T-helper 17 cell (primary cell): ENCODE data around the gene SUFU. TPM values are rescaled to one million over a fixed set of nuclear protein-coding genes. Genes with fewer than 3 reads are reported as not detected.

Experiments
- ATAC-seq: fragments of 150-1000 bp; cut with Tn5 transposase; 2 replicates; pipeline ENCODE4 v1.10.0; 2021; ENCODE audit warnings: mild to moderate bottlenecking, moderate library complexity
- DNase-seq, 3 donors: peaks; one replicate each; pipeline versions ENCODE4 v3.0.0 to v3.0.0-alpha.2; 2020 to 2021
- H3K9me3 ChIP-seq: one replicate; pipeline ENCODE4 v1.7.0; 2013; ENCODE audit warnings: low read length, mild to moderate bottlenecking; ENCODE audit not compliant: control insufficient read depth, poor library complexity, severe bottlenecking
- H3K27ac Mint-ChIP-seq: one replicate; pipeline ENCODE4 v1.8.0; 2022; ENCODE audit warnings: mild to moderate bottlenecking, moderate library complexity, mixed read lengths
- H3K27me3 Mint-ChIP-seq: one replicate; pipeline ENCODE4 v1.8.0; 2022; ENCODE audit warnings: mixed read lengths
- H3K36me3 Mint-ChIP-seq: one replicate; pipeline ENCODE4 v1.8.0; 2022; ENCODE audit warnings: low read depth, mixed read lengths
- H3K4me1 Mint-ChIP-seq: one replicate; pipeline ENCODE4 v1.8.0; 2022; ENCODE audit warnings: mild to moderate bottlenecking, mixed read lengths
- H3K4me3 Mint-ChIP-seq: one replicate; pipeline ENCODE4 v1.8.0; 2022; ENCODE audit warnings: mild to moderate bottlenecking, moderate library complexity, mixed read lengths
- total RNA-seq, 4 donors: library from RNA in 2 of 4; stranded (reverse) in 2 of 4; gene quantifications; one replicate each; pipeline ENCODE4 v1.2.3 and lab custom pipeline; 2022 to 2026

Gene SUFU
- total RNA-seq, 2 donors from 2014 or later, result 14.4 to 16.4 TPM

GRCh38 chr10:102675666-102676533, 172.1 kb downstream of the SUFU start:
- H3K4me1 Mint-ChIP-seq, result peaks cover 30% of the 10 kb centered on the region
- peak overlapping the region; percentile 31 for H3K4me3 Mint-ChIP-seq
- H3K27ac Mint-ChIP-seq, result peak overlapping the region; percentile 95
- no peaks in the 10 kb centered on the region for H3K9me3 ChIP-seq
- H3K27me3 Mint-ChIP-seq, result no peaks in the 10 kb centered on the region
- H3K36me3 Mint-ChIP-seq, result no peaks in the 10 kb centered on the region
- ATAC-seq (no peak), DNase-seq (no peak)

- ATAC-seq (no peak), DNase-seq (no peak)
- peaks cover 35% of the 10 kb centered on the region for H3K4me1 Mint-ChIP-seq
- no peaks in the 10 kb centered on the region for H3K9me3 ChIP-seq
- no peak overlapping the region for H3K4me3 Mint-ChIP-seq
- H3K27ac Mint-ChIP-seq, result peak overlapping the region; percentile 95
- H3K36me3 Mint-ChIP-seq, result no peaks in the 10 kb centered on the region
- H3K27me3 Mint-ChIP-seq, result no peaks in the 10 kb centered on the region
These were observed 173.0 kb downstream of the SUFU start for GRCh38 chr10:102676534-102677315.

GRCh38 chr10:102677331-102678067, 173.7 kb downstream of the SUFU start:
- Mint-ChIP-seq H3K27ac (peak overlapping the region; percentile 95), H3K4me1 (peaks cover 40% of the 10 kb centered on the region), H3K27me3 (no peaks in the 10 kb centered on the region), H3K4me3 (no peak overlapping the region), H3K36me3 (no peaks in the 10 kb centered on the region)
- DNase-seq, result no peak
- no peak for ATAC-seq
- H3K9me3 ChIP-seq, result no peaks in the 10 kb centered on the region

GRCh38 chr10:102678068-102678400, 174.3 kb downstream of the SUFU start:
- Mint-ChIP-seq H3K27ac (no peak overlapping the region), H3K4me3 (no peak overlapping the region), H3K36me3 (no peaks in the 10 kb centered on the region), H3K27me3 (no peaks in the 10 kb centered on the region), H3K4me1 (peaks cover 37% of the 10 kb centered on the region)
- ATAC-seq (no peak), DNase-seq (no peak)
- no peaks in the 10 kb centered on the region for H3K9me3 ChIP-seq

- ATAC-seq (no peak), DNase-seq (no peak)
- H3K4me3 Mint-ChIP-seq, result no peak overlapping the region
- no peaks in the 10 kb centered on the region for H3K27me3 Mint-ChIP-seq
- no peaks in the 10 kb centered on the region for H3K9me3 ChIP-seq
- H3K36me3 Mint-ChIP-seq, result no peaks in the 10 kb centered on the region
- H3K27ac Mint-ChIP-seq, result no peak overlapping the region
- peaks cover 32% of the 10 kb centered on the region for H3K4me1 Mint-ChIP-seq
These were observed 175.1 kb downstream of the SUFU start for GRCh38 chr10:102678842-102679289.

GRCh38 chr10:102679596-102679995, 175.8 kb downstream of the SUFU start:
- Mint-ChIP-seq H3K36me3 (no peaks in the 10 kb centered on the region), H3K4me3 (no peak overlapping the region), H3K4me1 (peaks cover 27% of the 10 kb centered on the region), H3K27ac (no peak overlapping the region), H3K27me3 (no peaks in the 10 kb centered on the region)
- H3K9me3 ChIP-seq, result no peaks in the 10 kb centered on the region
- DNase-seq (no peak), ATAC-seq (no peak)

- H3K4me1 Mint-ChIP-seq, result peaks cover 14% of the 10 kb centered on the region
- H3K36me3 Mint-ChIP-seq, result no peaks in the 10 kb centered on the region
- H3K4me3 Mint-ChIP-seq, result no peak overlapping the region
- ATAC-seq (no peak), DNase-seq (no peak)
- peak overlapping the region; percentile 19 for H3K27ac Mint-ChIP-seq
- no peaks in the 10 kb centered on the region for H3K9me3 ChIP-seq
- H3K27me3 Mint-ChIP-seq, result no peaks in the 10 kb centered on the region
These were observed 177.9 kb downstream of the SUFU start for GRCh38 chr10:102681696-102682095.

- no peaks in the 10 kb centered on the region for H3K27me3 Mint-ChIP-seq
- H3K36me3 Mint-ChIP-seq, result no peaks in the 10 kb centered on the region
- ATAC-seq (peak; percentile 56), DNase-seq (no peak)
- no peak overlapping the region for H3K27ac Mint-ChIP-seq
- no peaks in the 10 kb centered on the region for H3K9me3 ChIP-seq
- H3K4me1 Mint-ChIP-seq, result peaks cover 14% of the 10 kb centered on the region
- H3K4me3 Mint-ChIP-seq, result no peak overlapping the region
These were observed 178.6 kb downstream of the SUFU start for GRCh38 chr10:102682416-102682815.

GRCh38 chr10:102682981-102683380, 179.2 kb downstream of the SUFU start:
- H3K27ac Mint-ChIP-seq, result peak overlapping the region; percentile 53
- H3K4me1 Mint-ChIP-seq, result peaks cover 14% of the 10 kb centered on the region
- ATAC-seq (no peak), DNase-seq (no peak)
- H3K36me3 Mint-ChIP-seq, result no peaks in the 10 kb centered on the region
- no peaks in the 10 kb centered on the region for H3K27me3 Mint-ChIP-seq
- no peak overlapping the region for H3K4me3 Mint-ChIP-seq
- no peaks in the 10 kb centered on the region for H3K9me3 ChIP-seq

Other genes starting within 250 kb of the SUFU start
- gene NFKB2, start 108.3 kb upstream of the SUFU start, total RNA-seq, result 100 to 1,000 TPM; 364 to 390 TPM
- gene PSD, start 85.2 kb upstream of the SUFU start, total RNA-seq, result 1 to 10 TPM; 2.9 to 5.1 TPM
- gene FBXL15, start 83.1 kb upstream of the SUFU start, total RNA-seq, result 10 to 100 TPM in 1 of 2 donors, 1 to 10 TPM in 1; 9.9 to 14.2 TPM
- gene CUEDC2, start 71.4 kb upstream of the SUFU start, total RNA-seq, result 10 to 100 TPM; 27.4 to 30.7 TPM
- under 1 TPM in 1 of 2 donors, not detected in 1; 0.50 TPM for gene C10orf95, start 52.4 kb upstream of the SUFU start, total RNA-seq
- 10 to 100 TPM; 57.5 to 58.0 TPM for gene ACTR1A, start 1.3 kb upstream of the SUFU start, total RNA-seq
- gene TRIM8, start 140.5 kb downstream of the SUFU start, total RNA-seq, result 10 to 100 TPM; 63.6 to 73.0 TPM
- gene ARL3, start 210.4 kb downstream of the SUFU start, total RNA-seq, result 1 to 10 TPM; 3.2 to 3.7 TPM
- 1 to 10 TPM; 5.6 to 7.9 TPM for gene SFXN2, start 210.7 kb downstream of the SUFU start, total RNA-seq
- 10 to 100 TPM; 21.1 to 26.6 TPM for gene WBP1L, start 240.0 kb downstream of the SUFU start, total RNA-seq